GM12878 (cell line): ENCODE data around the gene SBNO2.

Source experiments
- CTCF ChIP-seq, 3 experiments: IDR thresholded peaks in 2 of 3; conservative IDR thresholded peaks in 1 of 3; 2 replicates each; pipeline ENCODE4 v1.5.1; 2011; ENCODE audit warnings: low read depth in 3 of 3, low read length in 3 of 3, mild to moderate bottlenecking in 3 of 3, control low read depth in 2 of 3, moderate library complexity in 2 of 3, inconsistent platforms in 1 of 3, mixed read lengths in 1 of 3; ENCODE audit not compliant: control insufficient read depth in 2 of 3, insufficient read depth in 1 of 3; ENCODE audit errors: extremely low read depth in 1 of 3
- EGR1 ChIP-seq, 2 experiments: IDR thresholded peaks; 1 replicate in 1 of 2; 2 replicates in 1 of 2; pipeline ENCODE4 v1.6.1; 2011 to 2012; ENCODE audit warnings: low read depth in 2 of 2, low read length in 2 of 2, borderline replicate concordance in 1 of 2, mild to moderate bottlenecking in 1 of 2, moderate library complexity in 1 of 2
- EZH2 ChIP-seq: IDR thresholded peaks from 2 replicates; pipeline ENCODE4 v1.6.1; 2012; ENCODE audit warnings: low read depth, mild to moderate bottlenecking, control low read depth, inconsistent platforms, low read length, borderline replicate concordance; ENCODE audit not compliant: control insufficient read depth
- HDAC6 ChIP-seq: fragments of 200-600 bp; sonication (generic); IDR thresholded peaks from one replicate; pipeline ENCODE4 v1.8.0; 2017; ENCODE audit warnings: antibody characterized with exemption; ENCODE audit not compliant: unreplicated experiment
- PBX3 ChIP-seq: IDR thresholded peaks from 2 replicates; pipeline ENCODE4 v1.6.1; 2011; ENCODE audit warnings: mild to moderate bottlenecking, low read depth, low read length, moderate library complexity; ENCODE audit not compliant: insufficient replicate concordance
- PKNOX1 ChIP-seq: fragments of 450-650 bp; IDR thresholded peaks from 2 replicates; pipeline ENCODE4 v1.6.1; 2016; ENCODE audit warnings: mild to moderate bottlenecking
- POLR2A ChIP-seq: IDR thresholded peaks from 2 replicates; pipeline ENCODE4 v1.6.1; 2011; ENCODE audit warnings: low read depth, mild to moderate bottlenecking, low read length
- SIN3A ChIP-seq: IDR thresholded peaks from 2 replicates; pipeline ENCODE4 v1.6.1; 2012; ENCODE audit warnings: low read depth, low read length, improper control_type of control experiment
- SMC3 ChIP-seq: IDR thresholded peaks from 2 replicates; pipeline ENCODE4 v1.6.1; 2011; ENCODE audit warnings: low read length, improper control_type of control experiment, borderline replicate concordance
- TAF1 ChIP-seq: IDR thresholded peaks from 2 replicates; pipeline ENCODE4 v1.6.1; 2011; ENCODE audit warnings: mild to moderate bottlenecking, low read depth, low read length, borderline replicate concordance
- ZBTB11 ChIP-seq: fragments of 450-650 bp; formaldehyde crosslinking; IDR thresholded peaks from 2 replicates; pipeline ENCODE4 v1.5.0; 2022; ENCODE audit warnings: mild to moderate bottlenecking, missing genetic modification characterization
- ZNF384 ChIP-seq: IDR thresholded peaks from 2 replicates; pipeline ENCODE4 v1.6.1; 2012; ENCODE audit warnings: low read depth, mild to moderate bottlenecking, low read length, improper control_type of control experiment, borderline replicate concordance

DNA sequence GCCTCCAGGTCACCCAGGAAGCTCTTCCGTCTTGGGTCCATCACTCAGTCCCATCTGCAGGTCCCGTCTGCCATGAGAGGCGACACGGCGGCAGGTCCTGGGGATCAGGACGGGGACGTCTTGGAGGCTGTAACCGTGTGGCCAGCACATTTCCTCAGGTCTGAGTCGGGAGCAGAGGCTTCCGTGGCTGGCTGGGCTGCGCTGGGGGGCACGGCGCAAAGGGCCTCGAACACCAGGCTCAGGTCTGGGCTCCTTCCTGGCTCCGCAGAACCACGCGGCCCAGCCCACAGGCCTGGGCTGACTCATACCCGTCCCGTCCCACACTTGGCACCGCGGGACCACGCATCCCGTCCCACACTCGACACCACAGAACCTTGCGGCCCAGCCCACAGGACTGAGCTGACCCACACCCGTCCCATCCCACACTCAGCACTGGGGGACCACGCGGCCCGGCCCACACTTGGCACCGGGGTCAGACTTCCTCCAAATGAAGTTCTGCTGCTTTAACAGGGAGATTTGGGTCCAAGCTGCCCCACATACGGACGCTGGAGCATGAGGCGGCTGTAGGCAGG, 30.2 kb downstream of the SBNO2 start:
- TF ChIP-seq EGR1 (IDR thresholded peaks at IDR 0.05; ENCODE audit: borderline replicate concordance in 1 of 2, low read depth in 2 of 2, low read length in 2 of 2): no peak
- no peak for TF ChIP-seq PBX3
- TF ChIP-seq ZBTB11 (CRISPR knock-in tag): no peak
- no peak for TF ChIP-seq POLR2A
- no peak for TF ChIP-seq EZH2
- no peak for TF ChIP-seq TAF1
- TF ChIP-seq CTCF (IDR thresholded peaks at IDR 0.05 in 2 of 3, conservative IDR thresholded peaks at IDR 0.05 in 1 of 3; ENCODE audit: control insufficient read depth in 2 of 3, extremely low read depth in 1 of 3, insufficient read depth in 1 of 3, low read depth in 3 of 3, low read length in 3 of 3): no peak
- no peak for TF ChIP-seq SIN3A
- TF ChIP-seq HDAC6: no peak
- TF ChIP-seq PKNOX1: no peak
- no peak for TF ChIP-seq ZNF384
- no peak for TF ChIP-seq SMC3
